Transverse colon (tissue), 3 donors: ENCODE data around the gene MB.

Experiments used
- EP300 ChIP-seq: sonication (generic); formaldehyde crosslinking; IDR thresholded peaks from one replicate; pipeline ENCODE4 v1.6.1; 2017; ENCODE audit warnings: antibody characterized with exemption, low read depth
- POLR2A ChIP-seq: fragments of 450-650 bp; IDR thresholded peaks from one replicate; pipeline ENCODE4 v1.6.1; 2016; ENCODE audit warnings: antibody characterized with exemption, mild to moderate bottlenecking, moderate library complexity
- TF ChIP-seq, protein P1 (sequence below), 5 experiments: fragments of 200-600 bp in 3 of 5; fragments of 450-650 bp in 2 of 5; sonication (generic) in 3 of 5; IDR thresholded peaks; 1 replicate in 2 of 5; 2 replicates in 3 of 5; pipeline ENCODE4 v1.5.1; 2016 to 2017; ENCODE audit warnings: antibody characterized with exemption in 5 of 5, inconsistent platforms in 3 of 5, mild to moderate bottlenecking in 2 of 5, moderate library complexity in 1 of 5

DNA sequence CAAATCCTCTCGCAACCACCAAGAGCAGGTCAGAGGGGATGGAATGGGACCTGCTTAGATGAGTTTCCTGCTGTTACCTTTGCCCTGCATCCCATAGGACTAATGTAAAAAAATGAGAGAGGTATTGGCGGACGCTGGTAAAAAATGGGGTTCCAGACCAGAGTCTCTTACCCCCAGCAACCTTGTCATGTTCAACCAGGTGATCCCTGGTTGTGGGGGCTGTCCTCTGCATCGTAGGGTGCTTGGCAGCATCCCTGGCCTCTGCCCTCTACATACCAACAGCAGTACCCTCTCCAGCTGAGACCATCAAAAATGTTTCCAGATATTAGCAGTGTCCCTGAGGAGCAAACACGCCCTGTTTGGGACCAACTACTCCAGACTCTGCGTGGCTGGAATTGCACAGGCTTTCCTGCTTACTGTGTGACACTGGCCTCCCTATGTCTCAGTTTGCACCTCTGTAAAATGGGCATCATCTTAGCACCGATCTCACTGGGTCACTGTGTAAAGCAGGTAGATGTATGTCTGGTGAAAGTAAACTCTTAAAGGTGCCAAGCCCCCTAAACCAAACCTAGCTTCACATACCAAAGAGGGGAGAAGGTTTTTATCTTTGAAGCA, 32.6 kb upstream of the MB start:
- TF ChIP-seq, protein P1, sequence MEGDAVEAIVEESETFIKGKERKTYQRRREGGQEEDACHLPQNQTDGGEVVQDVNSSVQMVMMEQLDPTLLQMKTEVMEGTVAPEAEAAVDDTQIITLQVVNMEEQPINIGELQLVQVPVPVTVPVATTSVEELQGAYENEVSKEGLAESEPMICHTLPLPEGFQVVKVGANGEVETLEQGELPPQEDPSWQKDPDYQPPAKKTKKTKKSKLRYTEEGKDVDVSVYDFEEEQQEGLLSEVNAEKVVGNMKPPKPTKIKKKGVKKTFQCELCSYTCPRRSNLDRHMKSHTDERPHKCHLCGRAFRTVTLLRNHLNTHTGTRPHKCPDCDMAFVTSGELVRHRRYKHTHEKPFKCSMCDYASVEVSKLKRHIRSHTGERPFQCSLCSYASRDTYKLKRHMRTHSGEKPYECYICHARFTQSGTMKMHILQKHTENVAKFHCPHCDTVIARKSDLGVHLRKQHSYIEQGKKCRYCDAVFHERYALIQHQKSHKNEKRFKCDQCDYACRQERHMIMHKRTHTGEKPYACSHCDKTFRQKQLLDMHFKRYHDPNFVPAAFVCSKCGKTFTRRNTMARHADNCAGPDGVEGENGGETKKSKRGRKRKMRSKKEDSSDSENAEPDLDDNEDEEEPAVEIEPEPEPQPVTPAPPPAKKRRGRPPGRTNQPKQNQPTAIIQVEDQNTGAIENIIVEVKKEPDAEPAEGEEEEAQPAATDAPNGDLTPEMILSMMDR (IDR thresholded peaks at IDR 0.05), result no peak
- no peak for TF ChIP-seq EP300
- no peak for TF ChIP-seq POLR2A
